ENCODE measurements around the gene ZSCAN30.

GRCh38 chr18:35241448-35241804 is 48.6 kb downstream of the ZSCAN30 start:
- no peak for TF ChIP-seq CTCF (IDR thresholded peaks at IDR 0.05)
- TF ChIP-seq POLR2A (IDR thresholded peaks at IDR 0.05): no peak

Measured in heart left ventricle (tissue), 13 donors.